Ectodermal cell (in vitro differentiated cells): Measurements from ENCODE around the gene CRYGN.

Experiments used
- H3K27ac ChIP-seq: 2 replicates; pipeline ENCODE4 v1.7.0; 2013; ENCODE audit warnings: mild to moderate bottlenecking, low read depth, low read length; ENCODE audit not compliant: insufficient read depth, poor library complexity, severe bottlenecking
- H3K27me3 ChIP-seq: 2 replicates; pipeline ENCODE4 v1.7.0; 2013; ENCODE audit warnings: mild to moderate bottlenecking, low read length; ENCODE audit not compliant: insufficient read depth, control insufficient read depth, poor library complexity, severe bottlenecking
- H3K36me3 ChIP-seq: one replicate; pipeline ENCODE4 v1.7.0; 2013; ENCODE audit warnings: low read length; ENCODE audit not compliant: control insufficient read depth, insufficient read depth
- H3K4me1 ChIP-seq: one replicate; pipeline ENCODE4 v1.7.0; 2013; ENCODE audit warnings: low read length; ENCODE audit not compliant: control insufficient read depth, insufficient read depth
- H3K4me3 ChIP-seq: 2 replicates; pipeline ENCODE4 v1.7.0; 2013; ENCODE audit warnings: low read depth, low read length, control low read depth; ENCODE audit not compliant: insufficient read depth
- H3K9me3 ChIP-seq: 2 replicates; pipeline ENCODE4 v1.7.0; 2013; ENCODE audit warnings: mild to moderate bottlenecking, low read length, moderate library complexity; ENCODE audit not compliant: control insufficient read depth
- WGBS, 2 experiments: methylation state at CpG; one replicate each; pipeline ENCODE4 v1.1.7; 2013; ENCODE audit warnings: missing lambda C conversion rate in 2 of 2; 5-methylcytosine and 5-hydroxymethylcytosine counted together

The CRYGN gene

GRCh38 chr7:151390598-151391357 lies 49.2 kb downstream of the CRYGN start:
- Histone ChIP-seq H3K4me1 (peaks cover 20% of the 10 kb centered on the region), H3K27me3 (peaks cover 4% of the 10 kb centered on the region)
- 85% methylated on average over 25 of the region's 25 CpGs for WGBS, 2 experiments

GRCh38 chr7:151389768-151390597 lies 50.0 kb downstream of the CRYGN start:
- H3K9me3 ChIP-seq: no peaks in the 10 kb centered on the region
- no peak overlapping the region for H3K27ac ChIP-seq
- H3K4me1 ChIP-seq: peaks cover 14% of the 10 kb centered on the region
- H3K27me3 ChIP-seq: peaks cover 4% of the 10 kb centered on the region
- H3K4me3 ChIP-seq: no peak overlapping the region
- no peaks in the 10 kb centered on the region for H3K36me3 ChIP-seq
- 93 to 95% methylated on average over 24 of the region's 24 CpGs for WGBS, 2 experiments

More at GRCh38 chr7:151390598-151391357, 49.2 kb downstream of the CRYGN start:
- H3K27ac ChIP-seq: no peak overlapping the region
- no peaks in the 10 kb centered on the region for H3K9me3 ChIP-seq
- no peaks in the 10 kb centered on the region for H3K36me3 ChIP-seq
- no peak overlapping the region for H3K4me3 ChIP-seq

GRCh38 chr7:151389096-151389767 lies 50.7 kb downstream of the CRYGN start:
- WGBS, 2 experiments: 93 to 95% methylated on average over 21 of the region's 21 CpGs
- H3K4me3 ChIP-seq: no peak overlapping the region
- no peaks in the 10 kb centered on the region for H3K36me3 ChIP-seq
- H3K27me3 ChIP-seq: peaks cover 8% of the 10 kb centered on the region
- H3K4me1 ChIP-seq: peaks cover 10% of the 10 kb centered on the region
- no peaks in the 10 kb centered on the region for H3K9me3 ChIP-seq
- H3K27ac ChIP-seq: no peak overlapping the region

GRCh38 chr7:151388430-151388829 lies 51.5 kb downstream of the CRYGN start:
- Histone ChIP-seq H3K4me1 (peaks cover 10% of the 10 kb centered on the region), H3K36me3 (no peaks in the 10 kb centered on the region), H3K4me3 (no peak overlapping the region), H3K27me3 (peaks cover 16% of the 10 kb centered on the region), H3K27ac (no peak overlapping the region), H3K9me3 (no peaks in the 10 kb centered on the region)
- 89 to 90% methylated on average over 10 of the region's 10 CpGs for WGBS, 2 experiments

GRCh38 chr7:151388007-151388297 lies 52.0 kb downstream of the CRYGN start:
- Histone ChIP-seq H3K4me3 (no peak overlapping the region), H3K27ac (no peak overlapping the region), H3K36me3 (no peaks in the 10 kb centered on the region), H3K27me3 (peaks cover 21% of the 10 kb centered on the region), H3K4me1 (peaks cover 10% of the 10 kb centered on the region), H3K9me3 (no peaks in the 10 kb centered on the region)
- 92 to 96% methylated on average over 7 to 8 of the region's 8 CpGs for WGBS, 2 experiments

- H3K4me1 ChIP-seq: peaks cover 4% of the 10 kb centered on the region
- WGBS, 2 experiments: 91% methylated on average over 24 of the region's 24 CpGs
- no peaks in the 10 kb centered on the region for H3K36me3 ChIP-seq
- H3K9me3 ChIP-seq: no peaks in the 10 kb centered on the region
- H3K4me3 ChIP-seq: no peak overlapping the region
- no peak overlapping the region for H3K27ac ChIP-seq
- peaks cover 26% of the 10 kb centered on the region for H3K27me3 ChIP-seq
Measured at GRCh38 chr7:151387161-151388006, 52.6 kb downstream of the CRYGN start.

- no peaks in the 10 kb centered on the region for H3K4me1 ChIP-seq
- no peak overlapping the region for H3K4me3 ChIP-seq
- H3K27ac ChIP-seq: no peak overlapping the region
- no peaks in the 10 kb centered on the region for H3K36me3 ChIP-seq
- 92% methylated on average over 16 of the region's 16 CpGs for whole genome bisulfite sequencing, 2 experiments
- peaks cover 35% of the 10 kb centered on the region for H3K27me3 ChIP-seq
- H3K9me3 ChIP-seq: no peaks in the 10 kb centered on the region
Measured at GRCh38 chr7:151386301-151387160, 53.4 kb downstream of the CRYGN start.

- H3K9me3 ChIP-seq: no peaks in the 10 kb centered on the region
- 93 to 95% methylated on average over 26 of the region's 26 CpGs for WGBS, 2 experiments
- no peaks in the 10 kb centered on the region for H3K36me3 ChIP-seq
- H3K4me1 ChIP-seq: peaks cover 4% of the 10 kb centered on the region
- no peak overlapping the region for H3K4me3 ChIP-seq
- H3K27me3 ChIP-seq: peaks cover 43% of the 10 kb centered on the region
- H3K27ac ChIP-seq: no peak overlapping the region
Measured at GRCh38 chr7:151385626-151386300, 54.2 kb downstream of the CRYGN start.
